HEK293 (cell line): Measurements from ENCODE around the gene DCTN2.

Experiments
- CTCF ChIA-PET: fragments of 350-600 bp; formaldehyde crosslinking; extraction: SDS; loops from one replicate; lab custom pipeline; 2021; ENCODE audit warnings: antibody characterized with exemption; lab: Yijun Ruan, JAX
- POLR2A ChIA-PET: fragments of 300-600 bp; formaldehyde crosslinking; extraction: SDS; loops from one replicate; lab custom pipeline; 2020; ENCODE audit warnings: antibody characterized with exemption, inconsistent platforms; lab: Yijun Ruan, JAX
- H3K27ac ChIP-seq: fragments of 200-500 bp; sonication (Bioruptor generic); 2 replicates; pipeline ENCODE4 v1.5.1; 2014; ENCODE audit warnings: low read depth, low read length, control low read depth, inconsistent platforms; ENCODE audit errors: extremely low read depth
- H3K36me3 ChIP-seq, 2 experiments: fragments of 200-500 bp in 1 of 2; sonication (Bioruptor generic) in 1 of 2; 1 replicate in 1 of 2; 2 replicates in 1 of 2; pipeline ENCODE4 v1.5.1; 2014 to 2017; ENCODE audit warnings: inconsistent platforms in 2 of 2, low read length in 2 of 2; ENCODE audit not compliant: control insufficient read depth in 2 of 2, insufficient read depth in 1 of 2
- H3K4me1 ChIP-seq: fragments of 200-500 bp; sonication (Bioruptor generic); 2 replicates; pipeline ENCODE4 v1.5.1; 2014; ENCODE audit warnings: mild to moderate bottlenecking, low read length, inconsistent platforms; ENCODE audit not compliant: control insufficient read depth, insufficient read depth
- H3K4me3 ChIP-seq: 2 replicates; pipeline ENCODE4 v1.5.1; 2011; ENCODE audit warnings: low read depth, mild to moderate bottlenecking, control low read depth, low read length, moderate library complexity
- H3K9me3 ChIP-seq: fragments of 200-500 bp; sonication (Bioruptor generic); 2 replicates; pipeline ENCODE4 v1.5.1; 2014; ENCODE audit warnings: low read depth, low read length, inconsistent platforms; ENCODE audit not compliant: control insufficient read depth, insufficient read depth
- BCL11B ChIP-seq: fragments of 450-650 bp; formaldehyde crosslinking; IDR thresholded peaks from 2 replicates; pipeline ENCODE4 v1.5.1; 2016; ENCODE audit warnings: low read depth, missing biosample characterization, missing genetic modification characterization
- GFI1B ChIP-seq: fragments of 450-650 bp; formaldehyde crosslinking; IDR thresholded peaks from 2 replicates; pipeline ENCODE4 v1.5.1; 2016; ENCODE audit warnings: missing biosample characterization, missing genetic modification characterization
- KLF9 ChIP-seq: fragments of 450-650 bp; formaldehyde crosslinking; IDR thresholded peaks from 2 replicates; pipeline ENCODE4 v1.5.1; 2016; ENCODE audit warnings: missing biosample characterization, missing genetic modification characterization, low read depth
- ZNF175 ChIP-seq: fragments of 450-650 bp; formaldehyde crosslinking; IDR thresholded peaks from 2 replicates; pipeline ENCODE4 v1.5.1; 2016; ENCODE audit warnings: missing biosample characterization, missing genetic modification characterization
- ZNF549 ChIP-seq: fragments of 450-650 bp; IDR thresholded peaks from 2 replicates; pipeline ENCODE4 v1.5.1; 2018; ENCODE audit warnings: missing biosample characterization, missing genetic modification characterization, mild to moderate bottlenecking, inconsistent platforms, moderate library complexity
- ZNF561 ChIP-seq: fragments of 450-650 bp; IDR thresholded peaks from 2 replicates; pipeline ENCODE4 v1.5.1; 2018; ENCODE audit warnings: missing biosample characterization, missing genetic modification characterization, borderline replicate concordance
- ZSCAN30 ChIP-seq: fragments of 450-650 bp; IDR thresholded peaks from 2 replicates; pipeline ENCODE4 v1.5.1; 2018; ENCODE audit warnings: missing biosample characterization, mild to moderate bottlenecking, missing genetic modification characterization, moderate library complexity
- TF ChIP-seq, protein P1 (sequence below): fragments of 450-650 bp; formaldehyde crosslinking; IDR thresholded peaks from 2 replicates; pipeline ENCODE4 v1.5.1; 2016; ENCODE audit warnings: missing biosample characterization, missing genetic modification characterization
- TF ChIP-seq, protein P2 (sequence below): fragments of 450-650 bp; formaldehyde crosslinking; IDR thresholded peaks from 2 replicates; pipeline ENCODE4 v1.5.1; 2016; ENCODE audit warnings: missing biosample characterization, missing genetic modification characterization

DCTN2 gene

DNA sequence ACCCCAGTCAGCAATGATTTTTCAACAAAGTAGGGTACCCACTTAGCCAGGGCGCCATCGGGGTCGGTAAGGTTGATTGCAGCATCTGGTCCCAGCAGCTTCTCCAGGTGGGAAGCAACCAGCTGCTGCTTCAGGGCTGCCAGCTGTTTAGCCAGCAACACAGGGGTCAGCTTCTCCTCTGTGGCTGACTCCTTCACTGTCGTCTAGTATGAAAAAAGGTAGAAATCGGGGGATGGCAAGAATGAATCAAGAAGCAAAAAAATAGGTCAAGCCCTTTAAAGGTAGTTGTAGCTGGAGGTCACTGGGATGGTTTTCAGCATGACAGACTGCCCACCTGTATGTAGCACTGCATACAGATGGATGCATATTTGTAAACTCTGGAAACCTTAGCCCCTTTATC lies 12.7 kb downstream of the DCTN2 start (continued):
- TF ChIP-seq, protein P1, sequence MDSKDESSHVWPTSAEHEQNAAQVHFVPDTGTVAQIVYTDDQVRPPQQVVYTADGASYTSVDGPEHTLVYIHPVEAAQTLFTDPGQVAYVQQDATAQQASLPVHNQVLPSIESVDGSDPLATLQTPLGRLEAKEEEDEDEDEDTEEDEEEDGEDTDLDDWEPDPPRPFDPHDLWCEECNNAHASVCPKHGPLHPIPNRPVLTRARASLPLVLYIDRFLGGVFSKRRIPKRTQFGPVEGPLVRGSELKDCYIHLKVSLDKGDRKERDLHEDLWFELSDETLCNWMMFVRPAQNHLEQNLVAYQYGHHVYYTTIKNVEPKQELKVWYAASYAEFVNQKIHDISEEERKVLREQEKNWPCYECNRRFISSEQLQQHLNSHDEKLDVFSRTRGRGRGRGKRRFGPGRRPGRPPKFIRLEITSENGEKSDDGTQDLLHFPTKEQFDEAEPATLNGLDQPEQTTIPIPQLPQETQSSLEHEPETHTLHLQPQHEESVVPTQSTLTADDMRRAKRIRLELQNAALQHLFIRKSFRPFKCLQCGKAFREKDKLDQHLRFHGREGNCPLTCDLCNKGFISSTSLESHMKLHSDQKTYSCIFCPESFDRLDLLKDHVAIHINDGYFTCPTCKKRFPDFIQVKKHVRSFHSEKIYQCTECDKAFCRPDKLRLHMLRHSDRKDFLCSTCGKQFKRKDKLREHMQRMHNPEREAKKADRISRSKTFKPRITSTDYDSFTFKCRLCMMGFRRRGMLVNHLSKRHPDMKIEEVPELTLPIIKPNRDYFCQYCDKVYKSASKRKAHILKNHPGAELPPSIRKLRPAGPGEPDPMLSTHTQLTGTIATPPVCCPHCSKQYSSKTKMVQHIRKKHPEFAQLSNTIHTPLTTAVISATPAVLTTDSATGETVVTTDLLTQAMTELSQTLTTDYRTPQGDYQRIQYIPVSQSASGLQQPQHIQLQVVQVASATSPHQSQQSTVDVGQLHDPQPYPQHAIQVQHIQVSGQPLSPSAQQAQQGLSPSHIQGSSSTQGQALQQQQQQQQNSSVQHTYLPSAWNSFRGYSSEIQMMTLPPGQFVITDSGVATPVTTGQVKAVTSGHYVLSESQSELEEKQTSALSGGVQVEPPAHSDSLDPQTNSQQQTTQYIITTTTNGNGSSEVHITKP (tag by site-specific recombination), result no peak
- TF ChIP-seq, all 188 proteins: peak for 0

DNA sequence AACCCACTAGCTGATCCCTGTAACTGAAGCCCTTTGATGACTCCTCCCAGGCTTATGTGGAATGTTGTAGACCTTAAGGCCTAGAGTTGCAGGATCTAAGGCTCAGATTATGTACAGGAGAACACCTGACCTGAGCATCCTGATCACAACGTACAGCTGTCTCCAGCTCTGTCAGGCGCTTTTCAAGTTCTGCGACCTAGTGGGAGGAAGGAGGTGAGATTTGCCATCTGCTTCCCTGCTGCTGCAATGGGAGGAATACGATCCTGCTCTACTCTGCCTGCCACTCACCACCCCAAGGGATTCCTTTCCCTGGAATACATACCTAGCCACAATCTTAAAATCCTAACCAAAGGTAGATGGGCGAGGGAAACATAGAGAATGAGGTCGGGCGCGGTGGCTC lies 13.9 kb downstream of the DCTN2 start:
- TF ChIP-seq ZNF549 (tag by site-specific recombination) (no peak), ZNF175 (tag by site-specific recombination) (no peak), GFI1B (tag by site-specific recombination) (no peak), ZSCAN30 (tag by site-specific recombination) (no peak)
- TF ChIP-seq, protein P2, sequence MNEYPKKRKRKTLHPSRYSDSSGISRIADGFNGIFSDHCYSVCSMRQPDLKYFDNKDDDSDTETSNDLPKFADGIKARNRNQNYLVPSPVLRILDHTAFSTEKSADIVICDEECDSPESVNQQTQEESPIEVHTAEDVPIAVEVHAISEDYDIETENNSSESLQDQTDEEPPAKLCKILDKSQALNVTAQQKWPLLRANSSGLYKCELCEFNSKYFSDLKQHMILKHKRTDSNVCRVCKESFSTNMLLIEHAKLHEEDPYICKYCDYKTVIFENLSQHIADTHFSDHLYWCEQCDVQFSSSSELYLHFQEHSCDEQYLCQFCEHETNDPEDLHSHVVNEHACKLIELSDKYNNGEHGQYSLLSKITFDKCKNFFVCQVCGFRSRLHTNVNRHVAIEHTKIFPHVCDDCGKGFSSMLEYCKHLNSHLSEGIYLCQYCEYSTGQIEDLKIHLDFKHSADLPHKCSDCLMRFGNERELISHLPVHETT (tag by site-specific recombination), result no peak
- H3K4me3 ChIP-seq, result no peak overlapping the region
- peaks cover 25 to 91% of the 10 kb centered on the region in 2 experiments for H3K36me3 ChIP-seq
- no peaks in the 10 kb centered on the region for H3K4me1 ChIP-seq
- no peak overlapping the region for H3K27ac ChIP-seq
- CTCF ChIA-PET, result interaction anchor here (0.6 to 1.2 kb wide), 3 partner anchors 74 to 234 kb away, joined by 3 read pairs; no protein-coding TSS in a partner anchor
- POLR2A ChIA-PET, result interaction anchor here (0.9 to 2.0 kb wide), 4 partner anchors 8 to 70 kb away, joined by 3 to 9 read pairs (median 4); partner anchors contain the start of gene DDIT3
- no peaks in the 10 kb centered on the region for H3K9me3 ChIP-seq

DNA sequence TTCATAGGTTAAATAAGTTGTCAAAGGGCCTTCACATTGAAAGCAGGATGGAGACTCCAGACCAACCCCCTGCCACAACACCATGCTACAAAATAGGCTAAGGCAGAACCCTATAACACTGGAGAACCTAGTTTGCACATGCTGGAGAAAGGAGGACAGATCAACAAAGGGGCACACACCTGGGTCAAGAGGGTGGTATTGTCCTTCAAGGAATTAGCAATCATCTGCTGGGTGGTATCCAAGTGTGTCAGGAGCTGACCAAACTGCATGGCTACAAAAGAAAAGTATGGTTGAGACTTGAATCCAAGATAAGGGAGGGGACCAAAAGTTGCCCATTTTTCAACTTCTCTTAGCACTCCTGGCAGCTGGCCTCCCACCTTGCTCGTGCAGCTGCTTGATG lies 15.2 kb downstream of the DCTN2 start:
- H3K36me3 ChIP-seq, result peaks cover 25 to 96% of the 10 kb centered on the region in 2 experiments
- H3K4me1 ChIP-seq, result no peaks in the 10 kb centered on the region
- ChIA-PET CTCF (interaction anchor here (0.6 to 1.2 kb wide), 2 partner anchors 20 to 73 kb away, joined by 3 read pairs; no protein-coding TSS in a partner anchor), POLR2A (interaction anchor here (1.1 to 2.0 kb wide), 3 partner anchors 8 to 15 kb away, joined by 3 to 9 read pairs (median 6); partner anchors contain the start of genes DCTN2 and DDIT3)
- TF ChIP-seq BCL11B (tag by site-specific recombination) (no peak), KLF9 (tag by site-specific recombination) (no peak)
- H3K27ac ChIP-seq, result no peak overlapping the region
- H3K4me3 ChIP-seq, result no peak overlapping the region
- no peaks in the 10 kb centered on the region for H3K9me3 ChIP-seq

DNA sequence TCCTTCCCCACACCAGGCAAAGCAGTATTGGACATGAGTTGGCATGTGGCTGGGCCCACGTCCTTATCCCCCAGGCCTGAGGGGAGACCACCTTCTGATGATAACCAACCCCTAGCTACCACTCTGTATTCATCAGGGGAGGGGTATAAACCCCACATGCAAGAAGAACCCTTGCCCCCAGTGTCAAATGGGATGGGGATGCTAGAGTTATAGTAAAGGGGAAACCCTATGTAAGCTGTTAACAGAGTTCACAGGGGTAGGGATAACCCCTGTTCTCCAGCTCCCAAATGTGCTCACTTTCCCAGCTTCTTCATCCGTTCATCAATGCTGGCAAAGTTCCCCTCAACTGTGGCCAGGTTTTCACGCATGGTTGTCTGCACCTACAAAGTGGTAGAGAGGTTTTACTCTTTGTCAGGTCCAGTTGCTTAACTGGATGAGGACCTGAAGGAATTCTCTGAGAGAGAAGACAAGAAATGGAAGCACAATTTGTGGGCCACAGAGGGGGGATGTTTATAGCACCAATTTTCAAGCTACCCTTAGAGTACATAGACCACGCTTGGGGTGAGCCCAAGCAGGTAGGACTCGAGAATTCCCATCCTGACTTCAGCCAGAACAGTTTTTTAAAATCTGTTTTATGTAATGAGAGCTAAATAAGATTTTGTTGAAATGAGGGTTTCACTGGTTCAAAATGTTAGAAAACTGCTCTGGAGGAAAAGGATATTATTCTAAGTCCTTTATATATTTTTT lies 16.4 kb downstream of the DCTN2 start:
- CTCF ChIA-PET, result interaction anchor here (0.8 kb wide), 1 partner anchor 57 kb away, joined by 3 read pairs; no protein-coding TSS in a partner anchor
- H3K4me3 ChIP-seq, result no peak overlapping the region
- H3K27ac ChIP-seq, result no peak overlapping the region
- TF ChIP-seq ZNF561 (tag by site-specific recombination), result no peak
- POLR2A ChIA-PET, result interaction anchor here (0.5 to 1.5 kb wide), 2 partner anchors 15 to 241 kb away, joined by 4 to 6 read pairs; partner anchors contain the start of gene METTL1
- H3K9me3 ChIP-seq, result no peaks in the 10 kb centered on the region
- peaks cover 23 to 96% of the 10 kb centered on the region in 2 experiments for H3K36me3 ChIP-seq
- H3K4me1 ChIP-seq, result no peaks in the 10 kb centered on the region
